Gastroesophageal sphincter (tissue), 3 donors: ENCODE measurements around the gene NUP62.

Experiments used
- CTCF ChIP-seq, 4 experiments: fragments of 200-600 bp in 2 of 4; fragments of 450-650 bp in 2 of 4; sonication (generic) in 1 of 4; IDR thresholded peaks; one replicate each; pipeline ENCODE4 v1.5.1; 2017 to 2019; ENCODE audit warnings: antibody characterized with exemption in 4 of 4, mild to moderate bottlenecking in 2 of 4, moderate library complexity in 2 of 4
- POLR2A ChIP-seq, 2 donors: fragments of 450-650 bp; IDR thresholded peaks; one replicate each; pipeline ENCODE4 v1.6.1; 2017; ENCODE audit warnings: antibody characterized with exemption in 2 of 2, mild to moderate bottlenecking in 2 of 2, moderate library complexity in 1 of 2
- POLR2AphosphoS5 ChIP-seq: sonication (generic); formaldehyde crosslinking; IDR thresholded peaks from one replicate; pipeline ENCODE4 v1.6.1; 2017; ENCODE audit warnings: antibody characterized with exemption

- TF ChIP-seq CTCF (IDR thresholded peaks at IDR 0.05) (no peak), POLR2A (IDR thresholded peaks at IDR 0.05) (no peak), POLR2AphosphoS5 (no peak)
Measured at GRCh38 chr19:49887037-49887664, 42.2 kb downstream of the NUP62 start.
